T-helper 1 cell treated with Interleukin-12 subunit alpha and Interleukin-12 subunit beta and Interleukin-4 antibody, amounts not matched to agents 30 μg/mL and 1 μg/mL, for 36 hours (primary cell): ENCODE results near the gene EPHA6.

Experiments used
- H3K27ac Mint-ChIP-seq: one replicate; pipeline ENCODE4 v1.8.0; 2021; ENCODE audit warnings: mild to moderate bottlenecking, mixed read lengths
- H3K27me3 Mint-ChIP-seq: one replicate; pipeline ENCODE4 v1.8.0; 2021; ENCODE audit warnings: low read depth, mixed read lengths
- H3K36me3 Mint-ChIP-seq: one replicate; pipeline ENCODE4 v1.8.0; 2021; ENCODE audit warnings: low read depth, mixed read lengths
- H3K4me1 Mint-ChIP-seq: one replicate; pipeline ENCODE4 v1.8.0; 2021; ENCODE audit warnings: low read depth, mixed read lengths
- H3K4me3 Mint-ChIP-seq: one replicate; pipeline ENCODE4 v1.8.0; 2021; ENCODE audit warnings: mild to moderate bottlenecking, moderate library complexity, mixed read lengths
- H3K9me3 Mint-ChIP-seq: one replicate; pipeline ENCODE4 v1.8.0; 2021; ENCODE audit warnings: mixed read lengths

EPHA6 gene

DNA sequence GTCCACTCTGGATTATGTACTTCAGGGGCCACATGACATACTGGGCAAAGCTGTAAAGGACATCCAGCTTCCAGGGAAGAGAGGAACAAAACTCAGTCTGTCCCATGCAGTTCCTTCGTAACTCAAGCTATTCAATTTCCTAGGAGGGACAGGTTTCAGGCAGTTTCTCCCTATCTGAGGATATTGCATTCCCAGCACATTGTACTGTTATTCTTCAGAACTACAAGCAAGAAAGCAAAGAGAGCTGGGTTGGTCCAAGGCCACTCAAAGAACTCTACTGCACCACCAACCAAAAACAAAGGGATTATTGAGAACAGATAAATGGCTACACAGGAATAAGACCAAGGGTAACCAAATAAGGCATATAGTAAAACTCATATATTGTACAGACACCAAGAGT is 832.5 kb downstream of the EPHA6 start:
- Mint-ChIP-seq H3K4me1 (no peaks in the 10 kb centered on the region), H3K4me3 (no peak overlapping the region), H3K27me3 (no peaks in the 10 kb centered on the region), H3K27ac (no peak overlapping the region), H3K9me3 (no peaks in the 10 kb centered on the region), H3K36me3 (no peaks in the 10 kb centered on the region)

DNA sequence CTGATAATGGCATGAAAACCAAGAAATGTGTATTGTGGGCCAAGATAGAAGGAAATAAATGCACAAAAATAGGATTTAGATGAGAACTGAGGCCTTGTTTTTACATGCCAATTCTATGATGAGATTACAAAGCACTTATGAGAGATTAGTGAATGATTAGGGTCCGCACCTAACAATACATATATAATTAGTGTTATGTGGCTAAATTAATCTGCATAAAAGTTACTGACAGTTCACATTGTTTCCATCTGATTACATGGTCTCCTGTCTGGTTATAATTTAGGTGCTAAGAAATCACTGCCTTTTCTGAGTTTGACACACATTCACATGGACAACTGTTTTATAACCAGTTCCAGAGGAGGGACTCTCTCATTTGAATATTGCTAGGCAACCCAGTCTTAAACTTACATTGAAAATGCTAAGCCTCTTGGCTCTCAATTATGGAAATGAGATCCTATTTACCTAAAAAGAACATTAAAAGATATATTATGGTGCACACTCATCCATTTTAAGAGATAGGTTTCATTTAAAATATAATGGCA is 833.1 kb downstream of the EPHA6 start:
- Mint-ChIP-seq H3K4me3 (no peak overlapping the region), H3K9me3 (no peaks in the 10 kb centered on the region)

DNA sequence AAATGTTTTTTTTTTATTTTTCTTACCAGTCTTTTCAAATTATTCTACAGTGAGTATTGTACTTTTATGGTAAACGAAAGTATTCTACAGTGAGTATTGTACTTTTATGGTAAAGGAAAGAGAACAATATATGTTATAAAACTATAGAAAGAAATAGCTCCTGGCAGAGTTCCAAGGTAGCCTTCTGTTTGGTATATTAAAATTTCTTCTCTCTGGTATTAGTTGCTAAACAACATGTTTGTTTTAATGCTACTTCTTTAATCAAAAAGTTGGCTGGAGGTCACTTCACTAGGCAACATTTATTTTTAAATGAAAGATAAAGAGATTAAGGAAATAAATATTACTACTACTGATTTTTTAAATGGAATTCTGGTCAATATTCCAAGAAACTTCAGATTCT is 841.6 kb downstream of the EPHA6 start:
- H3K4me3 Mint-ChIP-seq = no peak overlapping the region
- H3K27me3 Mint-ChIP-seq = no peaks in the 10 kb centered on the region
- H3K9me3 Mint-ChIP-seq = no peaks in the 10 kb centered on the region
- H3K36me3 Mint-ChIP-seq = no peaks in the 10 kb centered on the region
- H3K27ac Mint-ChIP-seq = no peak overlapping the region
- no peaks in the 10 kb centered on the region for H3K4me1 Mint-ChIP-seq

More for the DNA sequence above, 833.1 kb downstream of the EPHA6 start:
- Mint-ChIP-seq H3K36me3 (no peaks in the 10 kb centered on the region), H3K27ac (no peak overlapping the region), H3K27me3 (no peaks in the 10 kb centered on the region), H3K4me1 (no peaks in the 10 kb centered on the region)

DNA sequence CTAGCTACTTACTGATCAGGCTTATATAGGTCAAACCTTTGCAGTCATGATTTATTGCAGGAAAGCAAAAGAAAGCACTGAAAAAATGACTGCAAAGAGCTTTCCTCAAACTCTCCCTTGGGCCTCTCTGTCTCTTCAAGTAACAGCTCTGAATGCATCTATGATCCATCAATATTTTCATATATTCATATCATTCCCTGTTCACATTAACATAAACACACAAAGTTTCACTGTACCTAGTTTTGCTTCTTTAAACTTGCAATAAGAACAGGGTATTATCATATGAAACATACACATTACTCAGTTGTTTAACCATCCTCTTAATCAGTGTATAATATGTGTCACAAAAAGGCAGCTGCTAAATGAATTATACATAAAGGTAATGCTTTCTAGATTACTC is 842.2 kb downstream of the EPHA6 start:
- Mint-ChIP-seq H3K27ac (no peak overlapping the region), H3K4me3 (no peak overlapping the region), H3K36me3 (no peaks in the 10 kb centered on the region), H3K9me3 (no peaks in the 10 kb centered on the region), H3K4me1 (no peaks in the 10 kb centered on the region), H3K27me3 (no peaks in the 10 kb centered on the region)

DNA sequence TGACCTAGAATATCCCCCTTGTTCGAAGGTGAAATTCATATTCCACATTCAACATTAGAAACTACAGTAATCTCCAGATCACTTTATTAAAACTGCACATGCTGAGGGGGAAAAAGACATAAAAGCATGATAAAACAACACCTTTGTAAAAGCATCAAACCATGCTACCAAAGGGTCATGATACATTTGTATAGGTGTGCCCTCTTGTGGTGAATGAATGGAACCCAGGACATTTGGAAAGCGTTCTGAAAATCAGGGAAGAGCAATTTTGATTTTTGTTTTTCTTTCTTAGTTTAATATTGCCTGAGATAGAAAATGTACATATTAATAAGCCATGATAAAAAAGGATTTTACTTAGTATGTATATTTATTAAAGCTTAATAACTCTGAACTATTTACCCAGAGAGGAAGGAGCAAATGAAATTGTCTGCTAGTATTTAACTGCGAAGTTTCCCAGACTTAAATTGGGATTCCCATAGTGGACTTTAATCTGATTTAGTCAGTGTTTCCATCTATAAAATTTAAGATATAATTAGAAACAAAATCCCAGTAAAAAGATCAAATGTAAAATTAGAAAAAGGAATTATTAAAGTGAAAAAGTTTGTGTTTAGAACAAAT is 844.4 kb downstream of the EPHA6 start:
- Mint-ChIP-seq H3K9me3 (no peaks in the 10 kb centered on the region), H3K36me3 (no peaks in the 10 kb centered on the region), H3K4me1 (no peaks in the 10 kb centered on the region), H3K27me3 (no peaks in the 10 kb centered on the region), H3K4me3 (no peak overlapping the region), H3K27ac (no peak overlapping the region)

DNA sequence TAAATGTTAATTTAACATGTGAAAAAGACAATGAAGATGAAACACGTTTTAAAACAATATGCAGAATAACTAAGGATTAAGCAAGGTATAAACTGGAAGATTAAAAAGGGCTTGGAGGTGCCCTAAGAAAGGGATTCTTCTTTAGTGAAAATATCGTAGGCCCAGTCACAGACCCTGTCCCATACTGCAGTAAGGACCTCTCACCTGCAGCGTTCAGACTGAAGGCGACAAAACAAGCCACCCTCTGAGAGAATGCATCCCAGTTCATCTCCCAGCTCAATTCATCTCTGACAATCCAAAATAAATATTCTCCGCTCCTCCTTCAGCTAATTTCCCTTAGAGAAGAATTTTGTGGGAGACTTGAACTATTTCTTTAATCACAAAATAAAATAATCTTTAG is 847.9 kb downstream of the EPHA6 start:
- Mint-ChIP-seq H3K36me3 (no peaks in the 10 kb centered on the region), H3K27me3 (no peaks in the 10 kb centered on the region), H3K9me3 (no peaks in the 10 kb centered on the region), H3K4me1 (no peaks in the 10 kb centered on the region), H3K4me3 (no peak overlapping the region), H3K27ac (no peak overlapping the region)

DNA sequence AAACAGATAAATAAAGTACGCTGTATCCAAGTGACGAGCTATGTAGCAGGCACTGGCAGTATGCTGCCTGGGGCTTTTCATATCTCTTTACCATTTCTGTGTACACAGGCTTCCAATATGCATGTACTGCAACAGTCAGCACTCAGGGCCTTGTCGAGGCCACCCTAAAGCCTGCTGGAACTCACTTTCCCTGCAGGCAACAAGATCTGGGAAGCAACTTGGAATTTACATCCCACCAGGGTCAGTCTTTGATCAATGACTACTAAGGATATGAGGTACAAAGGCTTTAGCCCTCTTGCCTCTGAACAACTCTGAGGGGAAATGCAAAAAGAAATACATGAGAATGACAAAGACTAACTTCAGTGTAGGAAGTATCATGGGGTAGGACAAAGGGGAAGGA is 848.4 kb downstream of the EPHA6 start:
- H3K4me3 Mint-ChIP-seq = no peak overlapping the region
- H3K4me1 Mint-ChIP-seq = no peaks in the 10 kb centered on the region
- H3K27ac Mint-ChIP-seq = no peak overlapping the region
- no peaks in the 10 kb centered on the region for H3K36me3 Mint-ChIP-seq
- no peaks in the 10 kb centered on the region for H3K9me3 Mint-ChIP-seq
- no peaks in the 10 kb centered on the region for H3K27me3 Mint-ChIP-seq

DNA sequence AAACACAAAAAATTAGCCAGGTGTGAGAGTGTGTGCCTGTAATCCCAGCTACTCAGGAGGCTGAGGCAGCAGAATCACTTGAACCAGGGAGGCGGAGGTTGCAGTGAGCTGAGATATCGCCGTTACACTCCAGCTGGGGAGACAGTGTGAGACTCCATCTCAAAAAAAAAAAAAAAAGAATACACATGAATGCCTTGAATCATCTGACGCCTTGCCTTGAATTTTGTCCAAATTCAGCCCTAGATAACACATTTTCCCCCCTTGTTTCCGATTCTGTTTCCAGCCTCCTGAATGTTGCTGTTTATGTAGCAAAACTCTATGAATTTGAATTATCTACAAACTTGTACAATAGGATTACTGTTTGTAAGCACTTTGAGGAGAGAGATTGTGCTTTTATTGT is 851.5 kb downstream of the EPHA6 start:
- Mint-ChIP-seq H3K36me3 (no peaks in the 10 kb centered on the region), H3K4me1 (no peaks in the 10 kb centered on the region), H3K27me3 (no peaks in the 10 kb centered on the region), H3K27ac (no peak overlapping the region), H3K4me3 (no peak overlapping the region), H3K9me3 (no peaks in the 10 kb centered on the region)

DNA sequence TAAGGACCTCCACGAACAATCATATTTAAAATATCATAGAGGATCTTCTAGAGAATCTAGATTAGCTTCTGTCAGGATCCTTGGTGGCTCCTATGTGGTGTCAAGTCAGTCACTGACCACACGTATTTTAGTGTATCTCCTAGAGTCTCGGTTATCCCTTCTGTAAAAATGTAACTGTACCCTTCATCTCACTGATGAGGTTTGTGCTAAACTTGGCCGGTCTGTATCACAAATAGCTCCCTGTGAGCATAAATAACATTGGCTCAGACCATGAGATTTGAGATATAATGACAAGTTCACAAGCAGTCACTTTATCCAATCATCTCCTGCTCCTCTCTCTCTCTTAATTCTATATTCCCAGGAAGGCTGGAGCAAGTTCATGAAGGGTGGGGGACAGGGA is 856.6 kb downstream of the EPHA6 start:
- Mint-ChIP-seq H3K4me1 (no peaks in the 10 kb centered on the region), H3K27ac (no peak overlapping the region), H3K36me3 (no peaks in the 10 kb centered on the region), H3K4me3 (no peak overlapping the region), H3K27me3 (peaks cover 3% of the 10 kb centered on the region), H3K9me3 (no peaks in the 10 kb centered on the region)

DNA sequence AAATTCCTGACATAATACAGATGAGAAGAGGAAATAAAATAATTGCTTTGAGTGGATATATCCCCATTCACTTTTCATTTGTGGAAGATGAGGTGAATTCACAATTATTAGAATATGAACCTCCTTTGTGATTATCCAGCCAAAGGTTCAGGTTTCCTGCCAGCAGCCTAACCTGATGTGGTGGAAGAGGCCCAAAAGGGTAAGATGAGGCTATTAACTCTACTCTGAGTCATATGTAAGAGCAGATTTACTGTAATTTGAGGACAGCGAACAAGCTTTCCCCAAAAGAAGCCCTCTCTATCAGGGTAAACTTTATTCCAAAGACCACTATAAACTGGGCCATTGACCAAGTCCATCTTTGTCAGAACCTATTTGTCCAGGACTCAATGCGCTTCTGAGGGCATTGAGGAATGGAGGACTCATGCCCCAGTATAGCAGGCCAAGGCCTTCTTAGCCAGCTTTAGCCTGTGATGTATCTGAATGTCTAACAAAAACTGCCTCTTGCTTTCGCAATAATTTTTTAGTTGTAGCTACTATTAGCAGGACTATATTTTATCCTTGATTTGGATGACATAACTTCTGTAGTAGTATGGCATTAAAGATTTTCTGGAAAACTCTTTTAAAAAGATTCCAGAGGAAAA is 859.1 kb downstream of the EPHA6 start:
- H3K36me3 Mint-ChIP-seq = no peaks in the 10 kb centered on the region
- no peaks in the 10 kb centered on the region for H3K4me1 Mint-ChIP-seq
- H3K9me3 Mint-ChIP-seq = no peaks in the 10 kb centered on the region
- peaks cover 3% of the 10 kb centered on the region for H3K27me3 Mint-ChIP-seq
- H3K4me3 Mint-ChIP-seq = no peak overlapping the region
- H3K27ac Mint-ChIP-seq = no peak overlapping the region

DNA sequence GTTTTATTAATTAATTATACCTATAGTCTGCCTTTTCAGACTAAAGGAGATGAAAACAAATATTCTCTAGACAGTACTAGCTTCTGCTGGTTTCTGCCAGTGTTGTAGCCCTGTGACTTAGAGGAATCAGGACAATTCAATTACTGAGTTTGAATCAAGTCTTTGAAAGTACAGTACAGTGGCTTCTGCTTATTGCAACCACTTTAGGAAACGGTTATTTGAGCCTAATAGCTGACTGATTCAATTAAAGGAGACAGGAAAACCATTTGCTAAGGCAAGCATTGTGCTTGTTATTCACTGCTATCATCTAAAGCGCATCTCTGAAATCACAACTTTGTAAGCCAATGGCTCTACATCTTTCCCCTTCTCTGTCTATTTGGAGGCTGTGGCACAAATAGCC is 860.1 kb downstream of the EPHA6 start:
- H3K9me3 Mint-ChIP-seq = no peaks in the 10 kb centered on the region
- no peaks in the 10 kb centered on the region for H3K4me1 Mint-ChIP-seq
- no peaks in the 10 kb centered on the region for H3K36me3 Mint-ChIP-seq
- H3K27ac Mint-ChIP-seq = no peak overlapping the region
- no peak overlapping the region for H3K4me3 Mint-ChIP-seq
- H3K27me3 Mint-ChIP-seq = peaks cover 3% of the 10 kb centered on the region

DNA sequence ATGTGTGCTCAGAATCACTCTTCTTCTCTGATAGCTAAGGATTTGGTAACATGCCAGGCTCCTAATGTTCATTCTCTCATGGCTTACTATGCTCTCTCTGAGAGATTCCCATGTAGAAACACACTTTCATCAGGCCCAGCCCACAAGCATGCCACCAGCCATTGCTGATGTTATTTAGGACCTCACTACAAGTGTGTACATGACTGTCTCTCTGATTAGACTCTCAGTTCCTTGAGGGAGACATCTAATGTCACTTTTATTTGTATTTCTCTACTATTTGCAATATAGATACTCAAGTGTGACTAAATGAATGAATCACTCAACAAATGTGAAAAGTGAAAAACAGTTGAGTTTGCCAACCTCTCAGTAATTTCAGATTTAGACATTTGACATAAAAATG is 865.8 kb downstream of the EPHA6 start:
- H3K27ac Mint-ChIP-seq = no peak overlapping the region
- no peak overlapping the region for H3K4me3 Mint-ChIP-seq
- no peaks in the 10 kb centered on the region for H3K9me3 Mint-ChIP-seq
- H3K4me1 Mint-ChIP-seq = no peaks in the 10 kb centered on the region
- H3K36me3 Mint-ChIP-seq = no peaks in the 10 kb centered on the region
- no peaks in the 10 kb centered on the region for H3K27me3 Mint-ChIP-seq

DNA sequence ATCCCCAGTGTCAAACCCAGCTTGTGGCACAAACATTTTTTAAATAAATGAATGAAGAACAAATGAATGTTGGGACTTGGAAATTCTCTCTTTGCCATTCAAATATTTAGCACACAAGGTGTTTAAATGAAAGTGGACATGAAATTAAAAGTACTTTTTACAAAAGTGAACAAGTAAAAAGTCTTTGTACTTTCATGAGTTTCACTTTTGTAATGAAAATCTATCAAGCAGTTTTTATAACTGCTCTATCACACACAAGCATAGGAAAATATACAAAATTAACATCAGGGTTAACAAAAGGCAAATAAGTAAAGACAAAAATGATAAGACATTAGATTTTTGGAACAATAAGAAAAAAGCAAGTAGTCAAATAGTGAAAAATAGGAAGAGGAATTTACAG is 866.3 kb downstream of the EPHA6 start:
- Mint-ChIP-seq H3K9me3 (no peaks in the 10 kb centered on the region), H3K4me3 (no peak overlapping the region), H3K4me1 (no peaks in the 10 kb centered on the region), H3K27ac (no peak overlapping the region), H3K36me3 (no peaks in the 10 kb centered on the region), H3K27me3 (no peaks in the 10 kb centered on the region)

DNA sequence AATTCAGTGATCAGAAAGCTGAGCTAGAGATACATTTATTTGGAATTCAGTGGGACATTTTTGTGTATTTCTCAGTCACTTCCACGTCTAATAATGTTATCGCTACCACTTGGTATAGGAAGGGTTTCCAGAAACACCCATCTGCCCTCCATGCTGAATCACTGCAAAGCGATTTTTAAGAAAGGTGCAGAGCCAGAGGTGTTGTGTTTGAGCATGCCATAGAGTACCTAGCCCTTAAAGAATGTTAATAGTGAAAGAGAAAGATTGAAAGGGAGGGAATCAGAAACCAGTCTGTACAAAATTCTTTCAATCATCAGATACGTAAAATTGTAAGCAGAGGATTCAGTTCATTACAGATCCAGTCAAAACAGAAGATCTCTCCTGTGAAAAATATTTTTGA is 870.1 kb downstream of the EPHA6 start:
- H3K27me3 Mint-ChIP-seq = no peaks in the 10 kb centered on the region
- no peaks in the 10 kb centered on the region for H3K36me3 Mint-ChIP-seq
- H3K4me3 Mint-ChIP-seq = no peak overlapping the region
- no peaks in the 10 kb centered on the region for H3K4me1 Mint-ChIP-seq
- H3K27ac Mint-ChIP-seq = no peak overlapping the region
- H3K9me3 Mint-ChIP-seq = no peaks in the 10 kb centered on the region

DNA sequence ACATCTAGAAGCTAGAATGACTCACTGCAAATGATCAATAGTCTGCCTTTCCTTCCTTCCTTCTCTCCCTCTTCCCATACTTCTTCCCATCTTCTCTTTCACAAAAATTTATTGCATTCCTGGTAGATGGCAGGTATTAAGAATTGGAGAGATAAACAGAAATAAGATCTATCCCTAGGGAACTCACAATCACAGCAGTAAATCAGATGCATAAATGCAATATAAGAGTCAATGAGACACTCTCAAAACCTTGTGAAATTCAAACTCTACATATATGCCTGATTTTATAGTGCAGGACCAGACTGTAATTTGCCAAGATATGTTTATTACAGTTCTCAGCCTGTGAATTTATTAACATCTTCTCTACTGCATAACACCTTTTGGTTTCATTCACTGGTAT is 871.9 kb downstream of the EPHA6 start:
- no peak overlapping the region for H3K27ac Mint-ChIP-seq
- no peaks in the 10 kb centered on the region for H3K36me3 Mint-ChIP-seq
- no peaks in the 10 kb centered on the region for H3K9me3 Mint-ChIP-seq
- no peaks in the 10 kb centered on the region for H3K4me1 Mint-ChIP-seq
- H3K27me3 Mint-ChIP-seq = no peaks in the 10 kb centered on the region
- H3K4me3 Mint-ChIP-seq = no peak overlapping the region
